DOHH2 (cell line): ENCODE results near the gene SDCCAG8.

ENCODE experiments used
- H3F3A ChIP-seq: fragments of 200-600 bp; sonication (generic), shearing (Covaris generic); 2 replicates; pipeline ENCODE4 v1.6.0; 2016; ENCODE audit warnings: antibody characterized with exemption, mild to moderate bottlenecking; ENCODE audit not compliant: control insufficient read depth, insufficient read depth
- H3K27ac ChIP-seq: fragments of 200-600 bp; sonication (generic); 2 replicates; pipeline ENCODE4 v1.5.1; 2014; ENCODE audit warnings: low read depth, mild to moderate bottlenecking, low read length, moderate library complexity
- H3K27me3 ChIP-seq: fragments of 200-600 bp; sonication (generic); 2 replicates; pipeline ENCODE4 v1.6.1; 2014; ENCODE audit warnings: mild to moderate bottlenecking, low read length, mixed read lengths; ENCODE audit not compliant: control insufficient read depth
- H3K36me3 ChIP-seq: fragments of 200-600 bp; sonication (generic); 2 replicates; pipeline ENCODE4 v1.6.1; 2014; ENCODE audit warnings: mild to moderate bottlenecking, low read length, moderate library complexity, mixed read lengths; ENCODE audit not compliant: control insufficient read depth
- H3K4me1 ChIP-seq: fragments of 200-600 bp; sonication (generic); 2 replicates; pipeline ENCODE4 v1.6.1; 2014; ENCODE audit warnings: mild to moderate bottlenecking, low read length, mixed read lengths; ENCODE audit not compliant: control insufficient read depth
- H3K4me2 ChIP-seq: fragments of 200-600 bp; sonication (generic); 2 replicates; pipeline ENCODE4 v1.6.0; 2014; ENCODE audit warnings: mild to moderate bottlenecking, low read length, moderate library complexity
- H3K4me3 ChIP-seq: fragments of 200-600 bp; sonication (generic); 2 replicates; pipeline ENCODE4 v1.5.1; 2014; ENCODE audit warnings: mild to moderate bottlenecking, low read length, mixed read lengths
- H3K79me2 ChIP-seq: fragments of 200-600 bp; sonication (generic); 2 replicates; pipeline ENCODE4 v1.6.1; 2014; ENCODE audit warnings: mild to moderate bottlenecking, low read length, mixed read lengths; ENCODE audit not compliant: control insufficient read depth
- H3K9me2 ChIP-seq: fragments of 200-600 bp; sonication (generic); replicated peaks from 2 replicates; pipeline ENCODE4 v1.6.1; 2014; ENCODE audit warnings: mild to moderate bottlenecking, low read length, mixed read lengths; ENCODE audit not compliant: control insufficient read depth
- H3K9me3 ChIP-seq: fragments of 200-600 bp; sonication (generic); 2 replicates; pipeline ENCODE4 v1.6.1; 2014; ENCODE audit warnings: antibody characterized with exemption, low read length, mixed read lengths; ENCODE audit not compliant: control insufficient read depth, insufficient read depth
- H4K20me1 ChIP-seq: fragments of 200-600 bp; sonication (generic); 2 replicates; pipeline ENCODE4 v1.6.0; 2014; ENCODE audit warnings: low read depth, mild to moderate bottlenecking, antibody characterized with exemption, low read length, moderate library complexity; ENCODE audit not compliant: control insufficient read depth, insufficient read depth
- EZH2phosphoT487 ChIP-seq: fragments of 200-600 bp; sonication (generic); IDR thresholded peaks from 2 replicates; pipeline ENCODE4 v1.6.1; 2017; ENCODE audit warnings: borderline replicate concordance, mild to moderate bottlenecking, antibody characterized with exemption, low read length, moderate library complexity, mixed read lengths
- TF ChIP-seq, protein P1 (sequence below): fragments of 200-600 bp; sonication (generic); IDR thresholded peaks from one replicate; pipeline ENCODE4 v1.5.1; 2014; ENCODE audit warnings: antibody characterized with exemption, mild to moderate bottlenecking, low read depth, low read length; ENCODE audit not compliant: poor library complexity, severe bottlenecking

Gene SDCCAG8

DNA sequence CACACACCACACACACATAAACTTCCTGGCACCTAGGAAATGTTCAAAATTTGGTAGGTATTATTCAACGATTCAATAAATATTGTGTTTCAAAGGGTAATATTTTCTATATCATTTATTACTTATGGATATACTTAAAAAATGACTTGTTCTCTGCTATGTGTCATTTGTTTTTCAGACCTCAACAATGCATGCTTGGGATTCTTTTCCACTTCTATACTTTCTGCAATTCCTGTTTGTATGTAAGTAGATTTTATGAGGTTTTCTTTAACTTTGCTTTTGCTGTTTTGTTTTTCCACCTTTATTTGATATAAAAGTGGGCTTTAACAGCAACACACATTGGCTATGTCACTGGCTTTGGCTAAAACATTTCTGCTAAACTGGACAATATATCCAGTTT, 4.3 kb upstream of the SDCCAG8 start:
- peaks cover 88% of the 10 kb centered on the region for H3K79me2 ChIP-seq
- TF ChIP-seq EZH2phosphoT487, result no peak
- TF ChIP-seq, protein P1, sequence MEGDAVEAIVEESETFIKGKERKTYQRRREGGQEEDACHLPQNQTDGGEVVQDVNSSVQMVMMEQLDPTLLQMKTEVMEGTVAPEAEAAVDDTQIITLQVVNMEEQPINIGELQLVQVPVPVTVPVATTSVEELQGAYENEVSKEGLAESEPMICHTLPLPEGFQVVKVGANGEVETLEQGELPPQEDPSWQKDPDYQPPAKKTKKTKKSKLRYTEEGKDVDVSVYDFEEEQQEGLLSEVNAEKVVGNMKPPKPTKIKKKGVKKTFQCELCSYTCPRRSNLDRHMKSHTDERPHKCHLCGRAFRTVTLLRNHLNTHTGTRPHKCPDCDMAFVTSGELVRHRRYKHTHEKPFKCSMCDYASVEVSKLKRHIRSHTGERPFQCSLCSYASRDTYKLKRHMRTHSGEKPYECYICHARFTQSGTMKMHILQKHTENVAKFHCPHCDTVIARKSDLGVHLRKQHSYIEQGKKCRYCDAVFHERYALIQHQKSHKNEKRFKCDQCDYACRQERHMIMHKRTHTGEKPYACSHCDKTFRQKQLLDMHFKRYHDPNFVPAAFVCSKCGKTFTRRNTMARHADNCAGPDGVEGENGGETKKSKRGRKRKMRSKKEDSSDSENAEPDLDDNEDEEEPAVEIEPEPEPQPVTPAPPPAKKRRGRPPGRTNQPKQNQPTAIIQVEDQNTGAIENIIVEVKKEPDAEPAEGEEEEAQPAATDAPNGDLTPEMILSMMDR, result no peak
- peak overlapping the region; percentile 32; the same call in 1 of the 2 replicates for H3K4me2 ChIP-seq

DNA sequence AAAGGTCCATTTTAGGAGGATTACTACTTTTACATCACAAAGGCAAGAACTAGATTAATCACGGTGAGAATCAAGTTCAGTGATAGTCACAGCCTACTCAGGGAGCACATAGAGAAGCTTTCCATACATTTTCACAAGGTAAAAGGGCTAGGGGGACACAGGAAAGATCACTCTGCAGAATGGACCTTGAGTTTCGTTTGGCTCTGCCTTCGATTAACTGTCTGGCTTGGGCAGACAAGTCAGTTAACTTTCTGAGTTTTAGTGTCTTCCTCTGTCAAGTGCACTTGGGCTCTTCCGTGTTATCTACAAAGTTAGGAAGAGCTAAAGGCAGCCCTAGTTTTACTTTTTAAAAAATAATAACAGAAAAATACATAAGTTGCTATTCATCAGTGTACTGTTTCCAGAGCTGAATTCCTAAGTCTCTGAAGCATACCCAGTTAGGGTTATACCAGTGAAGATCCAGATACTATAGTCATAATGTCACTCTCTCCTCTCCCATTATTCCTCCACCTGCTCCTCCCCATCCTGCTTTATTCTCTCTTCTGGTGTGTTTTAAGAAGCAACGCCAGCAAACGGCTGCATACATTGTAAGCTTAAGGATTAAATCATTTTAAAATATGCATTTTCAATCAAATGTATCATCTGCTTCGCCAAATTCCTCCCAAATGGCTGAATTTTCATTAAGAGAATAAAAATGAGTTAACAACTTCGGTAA, 2.5 kb upstream of the SDCCAG8 start:
- Histone ChIP-seq H3K4me1 (peaks cover 36% of the 10 kb centered on the region), H3K27ac (0 out of 2 replicates have a peak overlapping the region, but pooled peaks have one; percentile 83)

More for the DNA sequence above, 4.3 kb upstream of the SDCCAG8 start:
- Histone ChIP-seq H3K27ac (no peak overlapping the region), H3K9me2 (no peaks in the 10 kb centered on the region), H3K9me3 (no peaks in the 10 kb centered on the region), H3K4me1 (peaks cover 46% of the 10 kb centered on the region), H3F3A (no peaks in the 10 kb centered on the region; the same call in 1 of the 2 replicates), H4K20me1 (0 out of 2 replicates have a peak, but pooled peaks cover 2% of the 10 kb centered on the region), H3K27me3 (no peaks in the 10 kb centered on the region), H3K36me3 (0 out of 2 replicates have a peak, but pooled peaks cover 2% of the 10 kb centered on the region), H3K4me3 (no peak overlapping the region)

DNA sequence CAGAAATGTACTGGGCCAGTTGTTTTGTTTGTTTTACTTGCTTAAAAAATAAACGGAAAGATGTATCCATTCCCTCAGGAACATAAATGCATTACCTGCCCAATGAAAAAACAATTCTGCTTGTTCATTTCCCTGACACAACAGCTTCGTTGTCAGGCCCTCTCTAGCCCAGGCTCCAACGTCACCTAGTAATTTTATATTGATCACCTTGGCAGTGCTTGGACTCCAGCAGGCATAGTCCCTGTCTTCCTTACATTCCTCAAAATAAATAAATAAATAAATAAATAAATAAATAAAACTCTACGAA, 2.0 kb upstream of the SDCCAG8 start:
- no peaks in the 10 kb centered on the region for H4K20me1 ChIP-seq
- TF ChIP-seq, protein P1, result no peak
- no peak for TF ChIP-seq EZH2phosphoT487
- peak overlapping the region; percentile 97 for H3K4me3 ChIP-seq

More for the DNA sequence above, 2.5 kb upstream of the SDCCAG8 start:
- H3K79me2 ChIP-seq, result peaks cover 88% of the 10 kb centered on the region
- peak overlapping the region; percentile 78 for H3K4me2 ChIP-seq
- H3K27me3 ChIP-seq, result no peaks in the 10 kb centered on the region
- no peaks in the 10 kb centered on the region for H4K20me1 ChIP-seq
- H3K4me3 ChIP-seq, result peak overlapping the region; percentile 97
- TF ChIP-seq, protein P1, result no peak
- TF ChIP-seq EZH2phosphoT487, result no peak
- no peaks in the 10 kb centered on the region for H3K9me2 ChIP-seq
- 0 out of 2 replicates have a peak, but pooled peaks cover 2% of the 10 kb centered on the region for H3K36me3 ChIP-seq
- H3K9me3 ChIP-seq, result no peaks in the 10 kb centered on the region
- no peaks in the 10 kb centered on the region; the same call in 1 of the 2 replicates for H3F3A ChIP-seq

More for the DNA sequence above, 2.0 kb upstream of the SDCCAG8 start:
- Histone ChIP-seq H3K4me2 (peak overlapping the region; percentile 78), H3K9me3 (no peaks in the 10 kb centered on the region), H3K79me2 (peaks cover 88% of the 10 kb centered on the region), H3K36me3 (0 out of 2 replicates have a peak, but pooled peaks cover 2% of the 10 kb centered on the region), H3K4me1 (peaks cover 36% of the 10 kb centered on the region), H3F3A (no peaks in the 10 kb centered on the region; the same call in 1 of the 2 replicates), H3K27ac (peak overlapping the region; percentile 83; the same call in 1 of the 2 replicates), H3K27me3 (no peaks in the 10 kb centered on the region), H3K9me2 (no peaks in the 10 kb centered on the region)
